K562 (cell line): Measurements from ENCODE around the gene LYPLA2. TPM values are rescaled to one million over a fixed set of nuclear protein-coding genes. Genes with fewer than 3 reads are reported as not detected.
A peak's percentile ranks its signal among the peaks of the same experiment; 100 is the strongest.

ENCODE experiments used
- ATAC-seq: fragments of 200-7000 bp; cut with Tn5 transposase; 3 replicates; pipeline ENCODE4 v1.9.1; 2020; ENCODE audit warnings: moderate library complexity
- BruUV-seq: library from RNA; stranded (reverse); fragments of 400-500 nt; replicated peaks from 2 replicates; lab custom pipeline; 2021; lab: Mats Ljungman, UMichigan
- CTCF ChIA-PET: fragments of 300-600 bp; formaldehyde crosslinking; extraction: SDS; loops from one replicate; lab custom pipeline; 2021; ENCODE audit warnings: low intra/inter-chr PET ratio; lab: Yijun Ruan, JAX
- POLR2A ChIA-PET: fragments of 300-600, 350-650 bp; sonication (Branson Sonifier 250); formaldehyde crosslinking; extraction: SDS; loops from one replicate; lab custom pipeline; 2021; ENCODE audit warnings: antibody characterized with exemption, inconsistent platforms; lab: Yijun Ruan, JAX
- DNase-seq, 4 experiments: peaks; one replicate each; pipeline versions ENCODE4 v3.0.0 to v3.0.0-alpha.2; 2011 to 2018; ENCODE audit warnings: low spot score in 3 of 4, mixed read lengths in 3 of 4; ENCODE audit errors: extremely low read depth in 1 of 4
- FAIRE-seq: peaks from 2 replicates; lab custom pipeline; 2011; peaks lifted over from hg19 to GRCh38; lab: Jason Lieb, UNC
- H2AFZ ChIP-seq: 2 replicates; pipeline ENCODE4 v1.6.0; 2011; ENCODE audit warnings: low read depth, low read length, control low read depth, inconsistent platforms
- H3K27ac ChIP-seq: fragments of 200-600 bp; 3 replicates; pipeline ENCODE4 v1.8.0; 2011; ENCODE audit warnings: low read depth, mild to moderate bottlenecking, control low read depth, inconsistent platforms, low read length, moderate library complexity, mixed read lengths; ENCODE audit errors: extremely low read depth
- H3K27me3 ChIP-seq, 2 experiments: fragments of 300-600 bp in 1 of 2; 2 replicates in 1 of 2; 3 replicates in 1 of 2; pipeline versions ENCODE4 v1.6.0 to v1.8.0; 2011; ENCODE audit warnings: inconsistent platforms in 2 of 2, low read length in 2 of 2, mild to moderate bottlenecking in 1 of 2, mixed read lengths in 1 of 2, moderate library complexity in 1 of 2; ENCODE audit not compliant: control insufficient read depth in 2 of 2, insufficient read depth in 2 of 2
- H3K36me3 ChIP-seq: fragments of 300-600 bp; 3 replicates; pipeline ENCODE4 v1.8.0; 2011; ENCODE audit warnings: mild to moderate bottlenecking, low read length, inconsistent platforms; ENCODE audit not compliant: control insufficient read depth, insufficient read depth
- H3K4me1 ChIP-seq, 2 experiments: fragments of 200-600 bp in 1 of 2; replicated peaks in 1 of 2; 2 replicates in 1 of 2; 3 replicates in 1 of 2; pipeline versions ENCODE4 v1.5.1 to v1.8.0; 2011; ENCODE audit warnings: inconsistent platforms in 2 of 2, low read length in 2 of 2, mild to moderate bottlenecking in 1 of 2, mixed read lengths in 1 of 2, moderate library complexity in 1 of 2; ENCODE audit not compliant: control insufficient read depth in 2 of 2, insufficient read depth in 2 of 2
- H3K4me2 ChIP-seq: 2 replicates; pipeline ENCODE4 v1.6.1; 2011; ENCODE audit warnings: low read length, control low read depth, inconsistent platforms, mixed read lengths; ENCODE audit not compliant: insufficient read depth
- H3K4me3 ChIP-seq: fragments of 200-600 bp; sonication (generic), shearing (Covaris generic); 2 replicates; pipeline ENCODE4 v1.5.1; 2016; ENCODE audit warnings: control low read depth, inconsistent platforms
- H3K79me2 ChIP-seq: fragments of 200-600 bp; 3 replicates; pipeline ENCODE4 v1.8.0; 2011; ENCODE audit warnings: low read length, inconsistent platforms; ENCODE audit not compliant: control insufficient read depth, insufficient read depth
- H3K9ac ChIP-seq, 2 experiments: 2 replicates each; pipeline versions ENCODE4 v1.6.0 to v1.6.1; 2011; ENCODE audit warnings: low read depth in 2 of 2, low read length in 2 of 2, control low read depth in 1 of 2, inconsistent platforms in 1 of 2, mild to moderate bottlenecking in 1 of 2, mixed read lengths in 1 of 2; ENCODE audit not compliant: insufficient read depth in 1 of 2
- H3K9me1 ChIP-seq: one replicate; pipeline ENCODE4 v1.6.0; 2011; ENCODE audit warnings: inconsistent platforms, mild to moderate bottlenecking, low read length, moderate library complexity; ENCODE audit not compliant: control insufficient read depth, insufficient read depth
- H3K9me3 ChIP-seq: replicated peaks from 2 replicates; pipeline ENCODE4 v1.5.1; 2011; ENCODE audit warnings: low read depth, low read length, inconsistent platforms; ENCODE audit not compliant: control insufficient read depth, insufficient read depth
- H4K20me1 ChIP-seq: replicated peaks from 2 replicates; pipeline ENCODE4 v1.6.1; 2011; ENCODE audit warnings: low read length, inconsistent platforms, mixed read lengths; ENCODE audit not compliant: control insufficient read depth, insufficient read depth
- CC2D1A ChIP-seq: fragments of 450-650 bp; IDR thresholded peaks from 2 replicates; pipeline ENCODE4 v1.6.1; 2017; ENCODE audit warnings: mild to moderate bottlenecking
- KLF16 ChIP-seq: IDR thresholded peaks from 2 replicates; pipeline ENCODE4 v1.6.1; 2016; ENCODE audit warnings: antibody characterized with exemption
- PHF21A ChIP-seq: fragments of 450-650 bp; IDR thresholded peaks from 2 replicates; pipeline ENCODE4 v1.6.1; 2017; ENCODE audit warnings: low read depth, borderline replicate concordance
- RAD21 ChIP-seq, 2 experiments: fragments of 250-450 bp in 1 of 2; fragments of 450-650 bp in 1 of 2; sonication (Bioruptor Pico) in 1 of 2; formaldehyde crosslinking in 1 of 2; IDR thresholded peaks in 1 of 2; conservative IDR thresholded peaks in 1 of 2; 2 replicates each; pipeline versions ENCODE4 v1.4.0 to v1.8.0; 2020 to 2022; ENCODE audit warnings: mild to moderate bottlenecking in 2 of 2, moderate library complexity in 1 of 2
- RBM34 ChIP-seq: fragments of 200-400 bp; formaldehyde crosslinking; IDR thresholded peaks from 2 replicates; pipeline ENCODE4 v1.6.1; 2018; ENCODE audit warnings: low read length, borderline replicate concordance; ENCODE audit not compliant: insufficient read depth
- SOX6 ChIP-seq: fragments of 450-650 bp; IDR thresholded peaks from 2 replicates; pipeline ENCODE4 v1.6.1; 2014; ENCODE audit warnings: mild to moderate bottlenecking
- YY1 ChIP-seq, 3 experiments: IDR thresholded peaks; 2 replicates each; pipeline ENCODE4 v1.6.1; 2011; ENCODE audit warnings: low read length in 2 of 3, mild to moderate bottlenecking in 2 of 3, moderate library complexity in 2 of 3, borderline replicate concordance in 1 of 3, control low read depth in 1 of 3, low read depth in 1 of 3; ENCODE audit not compliant: insufficient read depth in 3 of 3, insufficient replicate concordance in 2 of 3, control insufficient read depth in 1 of 3, insufficient read length in 1 of 3; ENCODE audit errors: extremely low read depth in 1 of 3
- ZNF274 ChIP-seq: IDR thresholded peaks from 2 replicates; pipeline ENCODE4 v1.6.1; 2011; ENCODE audit warnings: low read depth, mild to moderate bottlenecking, low read length, moderate library complexity, borderline replicate concordance
- ZNF3 ChIP-seq: fragments of 250-450 bp; sonication (Bioruptor Pico); IDR thresholded peaks from 2 replicates; pipeline ENCODE4 v1.5.0; 2021; ENCODE audit warnings: mild to moderate bottlenecking, moderate library complexity
- ZNF79 ChIP-seq: fragments of 250-450 bp; sonication (Bioruptor Pico); IDR thresholded peaks from 2 replicates; pipeline ENCODE4 v1.4.0; 2020; ENCODE audit warnings: low read depth, mild to moderate bottlenecking, moderate library complexity
- WGBS: fragments of 100-300 bp; shearing (Covaris generic); methylation state at CpG from one replicate; pipeline ENCODE4 v1.1.6; 2016; ENCODE audit warnings: low coverage, mixed read lengths; ENCODE audit not compliant: insufficient coverage; ENCODE audit errors: missing lambda C conversion rate; 5-methylcytosine and 5-hydroxymethylcytosine counted together
- in situ Hi-C: fragments of 300-500 bp; cut with MboI; formaldehyde crosslinking; loops from 4 replicates; pipeline ENCODE4 v1.15.0; 2018; ENCODE audit warnings: inconsistent platforms, mixed read lengths
- intact Hi-C: fragments of 100-400 bp; cut with micrococcal nuclease; formaldehyde crosslinking; loops from 2 replicates; pipeline ENCODE4 v1.14.2; 2022
- polyA plus RNA-seq, 8 experiments: library from polyadenylated mRNA; depleted of rRNA in 4 of 8; stranded (reverse) in 5 of 8; unstranded in 3 of 8; fragments of >200 nt; fragmentation: Nextera tagmentation in 2 of 8; fragmentation: Illumina TruSeq in 1 of 8; extraction: Ambion mirVana in 2 of 8; extraction: Trizol in 1 of 8; gene quantifications; 2 replicates each; pipeline versions ENCODE4 v1.2.1 to v1.2.3, GENCODE V29; 2011 to 2014; ENCODE audit warnings: inconsistent platforms in 1 of 8, missing spikeins in 1 of 8
- total RNA-seq, 7 experiments: library from RNA; depleted of rRNA in 6 of 7; stranded (reverse); fragments of >200 nt in 6 of 7; fragmentation: Illumina TruSeq in 2 of 7; extraction: Trizol in 2 of 7; gene quantifications; 2 replicates each; pipeline versions ENCODE4 v1.2.1 to v1.2.3, GENCODE V29; 2011 to 2021; ENCODE audit warnings: low replicate concordance in 1 of 7
- TF ChIP-seq, protein P1 (sequence below): sonication (generic); formaldehyde crosslinking; IDR thresholded peaks from 2 replicates; pipeline ENCODE4 v1.8.0; 2023; ENCODE audit warnings: missing genetic modification reagents, mild to moderate bottlenecking, borderline replicate concordance
- TF ChIP-seq, protein P2 (sequence below): sonication (generic); formaldehyde crosslinking; IDR thresholded peaks from 2 replicates; pipeline ENCODE4 v1.8.0; 2022; ENCODE audit warnings: mild to moderate bottlenecking, missing genetic modification reagents

LYPLA2 gene
- total and polyA plus RNA-seq, 9 of the 15 experiments (the other 6 are each of a cell fraction or from before 2014, with no cell fraction given): 3.9 to 128 (median 60.1) TPM

DNA sequence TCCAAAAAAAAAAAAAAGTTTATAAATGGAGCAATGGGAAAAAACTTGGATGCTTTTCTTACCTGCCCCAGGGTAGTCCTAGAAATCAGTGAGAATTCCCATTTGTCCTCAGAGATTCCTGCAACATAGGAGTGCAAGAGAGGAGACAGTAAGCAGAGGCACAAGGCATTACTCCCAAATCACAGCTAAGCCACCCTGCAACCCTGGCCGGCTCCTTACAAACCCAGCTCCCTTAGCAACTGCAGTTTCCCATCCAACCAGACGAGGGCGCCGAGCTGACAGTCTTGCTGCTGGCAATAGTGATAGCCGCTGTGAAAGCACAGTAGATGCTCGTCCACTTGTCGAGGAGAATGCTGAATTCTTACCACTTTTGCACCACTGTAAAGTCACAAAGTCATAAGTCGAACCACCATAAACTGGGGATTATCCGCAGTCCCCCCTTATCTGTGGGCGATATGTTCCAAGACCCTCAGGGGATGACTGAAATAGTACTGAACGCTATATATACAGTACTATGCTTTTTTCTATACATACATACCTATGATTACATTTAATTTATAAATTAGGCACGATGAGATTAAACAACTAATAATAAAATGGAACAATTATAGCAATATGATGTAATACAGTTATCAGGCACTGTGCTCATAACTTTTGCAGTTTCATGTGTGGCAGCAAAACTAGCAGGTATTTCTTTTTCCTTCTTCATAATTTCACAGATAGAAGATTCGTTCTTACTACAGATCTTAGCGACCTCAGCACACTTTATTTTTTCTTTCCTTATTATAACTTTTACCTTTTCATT is 18.7 kb upstream of the LYPLA2 start:
- Histone ChIP-seq H3K4me1 (peaks cover 12 to 40% of the 10 kb centered on the region in 2 experiments; a peak in 3 of 5 replicates), H3K9ac (peak overlapping the region in 1 of 2 experiments; percentile 4; a peak in 1 of 4 replicates), H3K9me3 (no peaks in the 10 kb centered on the region), H3K4me2 (peak overlapping the region; percentile 79), H2AFZ (peak overlapping the region; percentile 50; the same call in 1 of the 2 replicates), H3K27ac (peak overlapping the region; percentile 40; the same call in 1 of the 3 replicates), H3K4me3 (peak overlapping the region; percentile 8; the same call in 1 of the 2 replicates), H3K36me3 (peaks cover 36% of the 10 kb centered on the region), H4K20me1 (no peaks in the 10 kb centered on the region; the same call in 1 of the 2 replicates), H3K79me2 (peaks cover 50% of the 10 kb centered on the region), H3K27me3 (no peaks in the 10 kb centered on the region), H3K9me1 (no peaks in the 10 kb centered on the region)
- in situ Hi-C loops (no loop called here), intact Hi-C loops (loop anchor here (1.0 to 2.0 kb wide), 4 partner anchors 29 to 144 kb away; partner anchors contain the start of gene GALE)
- peak; percentile 90 for ATAC-seq
- FAIRE-seq: peak; percentile 88
- POLR2A ChIA-PET: interaction anchor here (0.7 to 1.9 kb wide), 14 partner anchors 8 to 189 kb away, joined by 3 to 11 read pairs (median 4); partner anchors contain the start of genes ELOA, LYPLA2 and RPL11
- DNase-seq: peak; percentile 74 to 94 (median 76)
- CTCF ChIA-PET: interaction anchor here (0.5 to 2.0 kb wide), 9 partner anchors 81 to 619 kb away, joined by 3 to 12 read pairs (median 4); partner anchors contain the start of genes FUCA1 and MYOM3
- BruUV-seq: no TSS peak
- WGBS: 5% methylated on average over 14 of the region's 14 CpGs
- peak in 1 of 3 experiments; percentile 32 for TF ChIP-seq YY1 (IDR thresholded peaks at IDR 0.05; ENCODE audit: borderline replicate concordance in 1 of 3, control insufficient read depth in 1 of 3, extremely low read depth in 1 of 3, insufficient read depth in 3 of 3, insufficient read length in 1 of 3, insufficient replicate concordance in 2 of 3, low read depth in 1 of 3, low read length in 2 of 3)
- no peak for TF ChIP-seq RBM34
- TF ChIP-seq RAD21 (CRISPR knock-in tag; conservative IDR thresholded peaks at IDR 0.05 in 1 of 2, IDR thresholded peaks at IDR 0.05 in 1 of 2): peak; percentile 74 to 94
- TF ChIP-seq, protein P1, sequence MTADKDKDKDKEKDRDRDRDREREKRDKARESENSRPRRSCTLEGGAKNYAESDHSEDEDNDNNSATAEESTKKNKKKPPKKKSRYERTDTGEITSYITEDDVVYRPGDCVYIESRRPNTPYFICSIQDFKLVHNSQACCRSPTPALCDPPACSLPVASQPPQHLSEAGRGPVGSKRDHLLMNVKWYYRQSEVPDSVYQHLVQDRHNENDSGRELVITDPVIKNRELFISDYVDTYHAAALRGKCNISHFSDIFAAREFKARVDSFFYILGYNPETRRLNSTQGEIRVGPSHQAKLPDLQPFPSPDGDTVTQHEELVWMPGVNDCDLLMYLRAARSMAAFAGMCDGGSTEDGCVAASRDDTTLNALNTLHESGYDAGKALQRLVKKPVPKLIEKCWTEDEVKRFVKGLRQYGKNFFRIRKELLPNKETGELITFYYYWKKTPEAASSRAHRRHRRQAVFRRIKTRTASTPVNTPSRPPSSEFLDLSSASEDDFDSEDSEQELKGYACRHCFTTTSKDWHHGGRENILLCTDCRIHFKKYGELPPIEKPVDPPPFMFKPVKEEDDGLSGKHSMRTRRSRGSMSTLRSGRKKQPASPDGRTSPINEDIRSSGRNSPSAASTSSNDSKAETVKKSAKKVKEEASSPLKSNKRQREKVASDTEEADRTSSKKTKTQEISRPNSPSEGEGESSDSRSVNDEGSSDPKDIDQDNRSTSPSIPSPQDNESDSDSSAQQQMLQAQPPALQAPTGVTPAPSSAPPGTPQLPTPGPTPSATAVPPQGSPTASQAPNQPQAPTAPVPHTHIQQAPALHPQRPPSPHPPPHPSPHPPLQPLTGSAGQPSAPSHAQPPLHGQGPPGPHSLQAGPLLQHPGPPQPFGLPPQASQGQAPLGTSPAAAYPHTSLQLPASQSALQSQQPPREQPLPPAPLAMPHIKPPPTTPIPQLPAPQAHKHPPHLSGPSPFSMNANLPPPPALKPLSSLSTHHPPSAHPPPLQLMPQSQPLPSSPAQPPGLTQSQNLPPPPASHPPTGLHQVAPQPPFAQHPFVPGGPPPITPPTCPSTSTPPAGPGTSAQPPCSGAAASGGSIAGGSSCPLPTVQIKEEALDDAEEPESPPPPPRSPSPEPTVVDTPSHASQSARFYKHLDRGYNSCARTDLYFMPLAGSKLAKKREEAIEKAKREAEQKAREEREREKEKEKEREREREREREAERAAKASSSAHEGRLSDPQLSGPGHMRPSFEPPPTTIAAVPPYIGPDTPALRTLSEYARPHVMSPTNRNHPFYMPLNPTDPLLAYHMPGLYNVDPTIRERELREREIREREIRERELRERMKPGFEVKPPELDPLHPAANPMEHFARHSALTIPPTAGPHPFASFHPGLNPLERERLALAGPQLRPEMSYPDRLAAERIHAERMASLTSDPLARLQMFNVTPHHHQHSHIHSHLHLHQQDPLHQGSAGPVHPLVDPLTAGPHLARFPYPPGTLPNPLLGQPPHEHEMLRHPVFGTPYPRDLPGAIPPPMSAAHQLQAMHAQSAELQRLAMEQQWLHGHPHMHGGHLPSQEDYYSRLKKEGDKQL: no peak
- no peak for TF ChIP-seq ZNF274
- TF ChIP-seq ZNF3 (CRISPR knock-in tag): no peak
- TF ChIP-seq PHF21A: peak; percentile 21; the same call in 1 of the 2 replicates
- 0 out of 2 replicates have a peak, but pooled peaks have one; percentile 12 for TF ChIP-seq SOX6
- peak; percentile 18; the same call in 1 of the 2 replicates for TF ChIP-seq CC2D1A
- TF ChIP-seq, protein P2, sequence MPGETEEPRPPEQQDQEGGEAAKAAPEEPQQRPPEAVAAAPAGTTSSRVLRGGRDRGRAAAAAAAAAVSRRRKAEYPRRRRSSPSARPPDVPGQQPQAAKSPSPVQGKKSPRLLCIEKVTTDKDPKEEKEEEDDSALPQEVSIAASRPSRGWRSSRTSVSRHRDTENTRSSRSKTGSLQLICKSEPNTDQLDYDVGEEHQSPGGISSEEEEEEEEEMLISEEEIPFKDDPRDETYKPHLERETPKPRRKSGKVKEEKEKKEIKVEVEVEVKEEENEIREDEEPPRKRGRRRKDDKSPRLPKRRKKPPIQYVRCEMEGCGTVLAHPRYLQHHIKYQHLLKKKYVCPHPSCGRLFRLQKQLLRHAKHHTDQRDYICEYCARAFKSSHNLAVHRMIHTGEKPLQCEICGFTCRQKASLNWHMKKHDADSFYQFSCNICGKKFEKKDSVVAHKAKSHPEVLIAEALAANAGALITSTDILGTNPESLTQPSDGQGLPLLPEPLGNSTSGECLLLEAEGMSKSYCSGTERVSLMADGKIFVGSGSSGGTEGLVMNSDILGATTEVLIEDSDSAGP (CRISPR knock-in tag): no peak
- TF ChIP-seq ZNF79 (CRISPR knock-in tag): no peak
- no peak for TF ChIP-seq KLF16
